GM15510 (cell line): Measurements from ENCODE around the gene MIER2.
A peak's percentile ranks its signal among the peaks of the same experiment; 100 is the strongest.

ENCODE experiments used
- POLR2A ChIP-seq: IDR thresholded peaks from 3 replicates; pipeline ENCODE4 v1.6.1; 2011; ENCODE audit warnings: borderline replicate concordance; ENCODE audit not compliant: insufficient read length; ENCODE audit errors: extremely low read depth

Gene MIER2

GRCh38 chr19:344625-345319, at the start of gene MIER2:
MIER2 (minus strand) TSS chr19:344796; CDS start chr19:344782, 14 bp downstream.
- peak; percentile 43 for TF ChIP-seq POLR2A

- no peak for TF ChIP-seq POLR2A
These were observed 47.9 kb upstream of the MIER2 start for GRCh38 chr19:392375-392970.

GRCh38 chr19:391726-392374, 47.3 kb upstream of the MIER2 start:
- TF ChIP-seq POLR2A: no peak

- no peak for TF ChIP-seq POLR2A
These were observed 46.6 kb upstream of the MIER2 start for GRCh38 chr19:391207-391557.

GRCh38 chr19:390386-391206, 46.0 kb upstream of the MIER2 start:
- TF ChIP-seq POLR2A: no peak

- TF ChIP-seq POLR2A: no peak
These were observed 45.3 kb upstream of the MIER2 start for GRCh38 chr19:389935-390289.

GRCh38 chr19:389255-389934, 44.8 kb upstream of the MIER2 start:
- no peak for TF ChIP-seq POLR2A

- TF ChIP-seq POLR2A: no peak
These were observed 44.1 kb upstream of the MIER2 start for GRCh38 chr19:388691-389090.

GRCh38 chr19:387777-388176, 43.2 kb upstream of the MIER2 start:
- TF ChIP-seq POLR2A: no peak

- no peak for TF ChIP-seq POLR2A
These were observed 40.2 kb upstream of the MIER2 start for GRCh38 chr19:384799-385169.

- no peak for TF ChIP-seq POLR2A
These were observed 39.6 kb upstream of the MIER2 start for GRCh38 chr19:383922-384798.

GRCh38 chr19:383040-383439, 38.4 kb upstream of the MIER2 start:
- TF ChIP-seq POLR2A: no peak

GRCh38 chr19:379796-380195, 35.2 kb upstream of the MIER2 start:
- no peak for TF ChIP-seq POLR2A

GRCh38 chr19:378706-379105, 34.1 kb upstream of the MIER2 start:
- TF ChIP-seq POLR2A: no peak
